ENCODE results near the gene ZNF768.
"Not testable (repeated sequence)": the region's sequence is repeated elsewhere in the genome, so short reads cannot be mapped to it uniquely, and the experiment has no call there.

Gene ZNF768

DNA sequence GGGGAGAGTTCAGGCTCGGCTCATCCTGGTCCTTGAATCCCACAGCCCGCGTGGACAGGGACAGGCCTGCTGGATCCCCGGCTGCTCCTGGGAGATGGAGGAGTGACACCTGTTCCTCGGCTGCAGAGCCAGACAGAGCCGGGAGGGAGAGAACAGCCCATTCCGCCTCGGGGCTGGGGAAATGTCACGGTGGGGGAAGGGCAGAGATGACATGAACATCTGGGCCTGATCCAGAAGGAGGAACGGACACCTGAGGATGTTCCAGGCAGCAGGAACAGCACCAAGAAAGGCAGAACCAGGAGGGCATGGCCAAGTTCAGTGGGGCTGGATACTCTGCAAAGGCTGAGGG, 29.7 kb upstream of the ZNF768 start:
- DNase-seq: no peak

DNA sequence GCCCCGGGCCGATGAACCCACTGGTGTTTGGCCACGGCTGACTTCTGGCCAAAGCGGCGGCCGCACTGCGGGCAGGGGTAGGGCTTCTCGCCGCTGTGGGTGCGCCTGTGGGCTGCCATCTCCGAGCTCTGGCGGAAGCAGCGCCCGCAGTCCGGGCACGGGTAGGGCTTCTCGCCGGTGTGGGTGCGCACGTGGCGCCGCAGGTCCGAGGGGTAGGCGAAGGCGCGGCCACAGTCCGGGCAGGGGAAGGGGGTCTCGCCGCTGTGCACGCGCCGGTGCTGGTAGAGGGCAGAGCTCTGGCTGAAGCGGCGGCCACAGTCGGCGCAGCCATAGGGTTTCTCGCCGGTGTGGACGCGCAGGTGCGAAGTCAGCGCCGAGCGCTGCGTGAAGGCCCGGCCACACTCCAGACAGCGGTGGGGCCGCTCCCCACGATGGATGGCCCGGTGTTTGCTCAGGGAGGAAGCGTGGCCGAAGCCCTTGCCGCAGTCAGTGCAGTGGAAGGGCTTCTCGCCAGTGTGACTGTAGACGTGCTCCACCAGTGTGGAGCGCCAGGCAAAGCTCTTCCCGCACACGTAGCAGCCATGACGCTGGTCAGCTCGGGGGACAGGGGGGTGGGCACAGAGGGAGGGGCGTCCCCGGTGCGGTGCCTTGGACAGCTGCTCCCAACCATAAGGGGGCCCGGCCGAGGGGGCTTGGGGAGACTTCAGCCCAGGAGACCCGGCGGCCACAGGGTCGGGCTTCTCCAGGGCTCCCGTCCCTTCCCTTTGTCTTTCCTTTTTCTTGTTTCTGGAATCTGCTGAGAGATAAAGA, 29.2 kb upstream of the ZNF768 start:
- no peak for DNase-seq

DNA sequence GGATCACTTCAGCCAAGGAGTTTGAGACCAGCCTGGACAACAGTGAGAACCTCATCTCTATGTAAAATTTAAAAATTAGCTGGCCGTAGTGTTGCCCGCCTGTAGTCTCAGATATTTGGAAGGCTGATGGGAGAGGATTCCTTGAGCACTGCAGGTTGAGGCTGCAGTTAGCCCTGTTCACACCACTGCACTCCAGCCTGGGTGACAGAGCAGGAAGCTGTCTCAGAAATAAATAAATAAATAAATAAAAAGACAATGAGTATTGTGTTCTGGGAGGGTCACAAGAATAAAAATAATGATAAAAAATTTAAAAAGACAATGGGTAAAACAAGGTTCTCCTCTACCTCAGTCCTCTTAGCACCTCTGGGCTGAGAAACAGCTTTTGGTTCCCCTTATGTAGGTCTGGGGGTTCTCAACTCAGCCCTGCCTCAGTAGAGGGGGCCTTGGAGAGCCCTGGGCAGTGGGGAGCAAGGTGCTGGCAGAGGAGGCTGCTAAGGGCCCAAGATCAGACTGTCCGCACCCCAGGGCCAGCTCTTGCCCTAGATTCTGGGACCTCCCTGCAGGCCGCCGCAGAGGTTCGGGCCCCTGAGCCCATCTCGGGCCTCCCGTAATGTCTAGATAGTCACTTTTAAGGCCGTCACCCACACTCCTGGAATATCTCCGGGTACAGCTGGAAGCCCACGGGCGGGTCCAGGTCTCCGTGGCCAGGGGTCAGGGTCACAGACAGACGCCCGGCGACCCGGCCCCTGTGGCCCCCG, 28.4 kb upstream of the ZNF768 start:
- no peak for DNase-seq

DNA sequence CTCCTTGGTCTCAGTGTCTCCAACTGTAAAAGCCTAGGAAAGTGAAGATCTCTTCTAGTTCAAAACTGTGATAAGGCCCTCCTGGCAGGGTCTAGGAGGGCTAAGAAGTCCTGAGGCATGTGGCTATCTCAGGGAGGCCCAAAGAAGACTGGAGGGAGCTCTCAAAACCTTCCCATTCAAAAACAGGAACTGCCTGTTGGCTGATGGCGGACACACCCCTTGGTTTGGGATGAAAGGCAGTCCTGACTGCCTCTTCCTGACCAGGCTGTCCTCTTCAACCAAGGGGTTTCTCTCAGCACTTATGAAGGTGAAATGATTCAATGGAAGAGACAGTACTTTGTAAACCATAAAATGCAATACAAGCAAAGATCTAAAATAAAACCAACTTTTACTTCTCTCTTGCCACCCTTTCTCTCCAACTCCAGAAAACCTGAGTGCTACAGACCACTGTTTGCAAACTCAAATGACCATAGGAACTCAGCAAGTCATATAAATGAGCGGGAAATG, 27.1 kb upstream of the ZNF768 start:
- no peak for DNase-seq

DNA sequence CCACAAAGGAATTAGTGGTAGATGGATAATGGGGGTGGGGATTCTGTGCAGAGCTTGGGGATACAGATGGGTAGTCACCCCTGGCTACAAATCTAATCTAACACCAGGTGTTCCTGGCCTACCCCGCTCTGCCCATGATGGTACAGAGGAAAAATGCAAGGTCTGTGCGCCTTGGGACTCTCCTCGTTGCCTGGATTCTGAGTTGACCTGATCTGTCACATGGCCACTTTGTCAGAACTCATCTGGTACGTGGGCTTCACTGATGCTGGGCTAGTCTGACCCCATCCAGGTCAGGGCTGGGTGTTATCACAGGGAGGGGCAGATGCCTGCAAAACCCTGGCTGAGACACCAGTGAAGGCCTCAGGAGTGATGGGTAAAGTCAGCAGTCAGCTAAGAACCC, 26.6 kb upstream of the ZNF768 start:
- no peak for DNase-seq

DNA sequence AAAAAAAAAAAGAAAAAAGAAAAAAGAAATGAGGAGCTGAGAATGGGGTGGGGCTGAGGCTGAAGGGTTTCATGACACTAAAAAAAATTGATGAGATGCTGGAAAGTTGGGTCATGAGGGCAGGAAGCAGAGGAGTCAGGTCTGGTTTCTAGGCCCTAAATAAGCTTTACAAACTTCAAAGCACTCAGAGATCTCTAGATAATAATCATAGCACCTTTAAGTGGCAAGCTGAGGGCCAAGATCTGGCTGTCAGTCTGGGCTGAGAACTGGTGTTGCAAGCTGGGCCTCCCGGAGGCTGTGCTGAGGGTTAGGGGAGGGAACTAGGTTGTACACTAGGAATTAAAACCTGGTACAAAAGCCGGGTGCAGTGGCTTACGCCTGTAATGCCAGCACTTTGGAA, 25.4 kb upstream of the ZNF768 start:
- DNase-seq: no peak

DNA sequence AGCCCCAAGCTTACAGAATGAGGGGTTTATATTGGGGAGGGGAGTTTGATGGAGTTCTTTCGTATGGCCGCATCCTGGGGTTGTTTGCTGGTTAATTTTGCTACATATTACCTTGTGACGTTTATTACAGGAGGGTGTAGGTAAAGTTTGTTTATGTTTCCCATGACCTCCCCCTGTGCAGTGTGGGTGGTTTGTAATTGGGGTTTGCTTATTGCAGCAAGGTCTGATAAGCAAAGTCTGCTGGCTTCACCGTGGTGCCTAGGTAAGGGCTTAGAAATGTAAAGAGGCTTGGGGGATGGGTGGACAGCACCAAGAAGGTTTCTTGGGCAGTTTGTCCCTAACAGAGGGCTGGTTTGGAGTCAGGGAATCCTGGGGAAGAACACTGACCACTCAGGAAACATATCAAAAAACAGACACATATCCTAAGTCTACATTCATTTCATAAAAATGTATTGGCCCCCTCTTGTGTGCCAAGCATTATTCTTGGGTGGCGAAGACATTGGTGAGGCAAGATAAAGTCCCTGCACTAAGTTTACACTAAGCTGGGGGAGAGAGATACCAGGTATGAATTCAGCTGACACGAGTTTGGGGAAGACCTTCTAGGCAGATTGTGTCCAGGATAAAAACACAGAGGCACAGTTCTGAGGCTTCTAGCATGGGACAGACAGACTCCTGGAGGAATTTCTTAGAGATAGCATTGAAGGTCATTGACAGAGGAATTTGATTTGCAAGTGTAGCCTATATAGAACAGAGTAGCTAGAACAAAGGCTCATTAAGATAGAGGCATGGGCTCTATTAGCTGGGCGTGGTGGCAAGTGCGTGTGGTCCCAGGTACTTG, 22.3 kb upstream of the ZNF768 start:
- no peak for DNase-seq

DNA sequence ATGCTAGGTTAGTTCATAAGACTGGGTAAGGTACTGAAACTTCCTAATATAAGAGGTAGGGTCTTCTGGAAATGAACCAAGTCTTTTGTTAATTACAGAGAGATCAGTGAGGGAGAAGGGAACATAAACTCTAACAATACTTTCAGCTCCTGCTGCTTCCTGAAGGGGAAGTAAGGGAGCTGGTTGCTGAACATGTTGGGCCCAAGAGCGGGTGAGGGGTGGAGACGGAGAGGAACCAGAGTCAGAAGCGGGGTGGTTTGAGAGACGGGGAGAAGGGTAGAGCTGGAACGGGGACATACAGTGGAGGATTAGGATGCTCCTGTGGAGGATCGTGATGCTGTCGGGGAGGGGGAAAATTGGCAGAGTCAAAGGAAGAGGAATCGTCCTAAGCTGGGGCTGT, 19.7 kb upstream of the ZNF768 start:
- no peak for DNase-seq

DNA sequence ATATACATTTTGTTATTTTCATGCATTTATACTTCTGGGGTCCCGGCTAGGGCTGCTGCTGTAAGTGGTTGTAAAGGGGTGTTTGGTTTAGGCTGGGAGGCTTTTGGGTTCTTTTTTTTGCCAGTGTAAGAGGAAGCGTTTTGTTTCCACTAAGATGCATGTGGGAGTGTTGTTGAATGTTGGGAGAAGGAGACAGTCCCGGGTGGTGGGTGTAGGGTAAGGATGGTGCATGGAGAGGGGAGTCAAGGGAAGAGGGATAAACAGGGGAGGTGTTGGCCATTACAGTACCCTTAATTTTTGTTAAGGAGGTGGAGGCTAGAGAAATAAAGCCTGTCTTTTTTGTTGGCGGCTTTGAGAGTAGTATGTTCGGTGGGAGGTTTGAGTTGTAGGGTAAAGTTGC, 16.7 kb upstream of the ZNF768 start:
- no peak for DNase-seq

DNA sequence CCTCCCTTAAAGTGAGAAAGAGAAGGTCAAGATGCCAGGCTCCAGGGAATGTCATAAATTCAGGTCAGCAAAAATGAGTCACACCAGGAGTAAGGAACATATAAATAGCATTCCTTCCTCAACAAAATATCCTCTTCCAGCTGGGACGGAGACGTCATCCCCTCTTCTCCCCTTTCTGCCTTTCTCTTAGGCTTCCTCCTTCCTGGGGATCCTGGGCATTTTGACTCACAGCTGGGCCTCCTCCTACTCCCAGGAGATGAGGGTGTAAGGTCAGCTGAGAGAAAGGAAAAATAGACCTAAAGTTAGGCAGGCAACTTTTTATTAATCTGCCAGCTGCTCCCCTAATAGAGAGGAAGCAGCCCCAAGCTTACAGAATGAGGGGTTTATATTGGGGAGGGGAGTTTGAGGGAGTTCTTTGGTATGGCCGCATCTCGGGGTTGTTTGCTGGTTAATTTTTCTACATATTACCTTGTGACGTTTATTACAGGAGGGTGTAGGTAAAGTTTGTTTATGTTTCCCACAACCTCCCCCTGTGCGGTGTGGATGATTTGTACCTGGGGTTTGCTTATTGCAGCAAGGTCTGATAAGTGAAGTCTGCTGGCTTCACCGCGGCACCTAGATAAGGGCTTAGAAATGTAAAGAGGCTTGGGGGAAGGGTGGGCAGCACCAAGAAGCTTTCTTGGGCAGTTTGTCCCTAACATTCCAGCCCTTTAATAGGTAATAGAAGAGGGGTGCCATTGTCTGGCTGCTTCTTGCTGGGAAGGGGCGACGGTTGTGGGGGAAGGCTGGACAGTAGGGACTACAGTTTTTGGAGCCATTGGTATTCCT, 15.3 kb upstream of the ZNF768 start:
- DNase-seq: no peak

DNA sequence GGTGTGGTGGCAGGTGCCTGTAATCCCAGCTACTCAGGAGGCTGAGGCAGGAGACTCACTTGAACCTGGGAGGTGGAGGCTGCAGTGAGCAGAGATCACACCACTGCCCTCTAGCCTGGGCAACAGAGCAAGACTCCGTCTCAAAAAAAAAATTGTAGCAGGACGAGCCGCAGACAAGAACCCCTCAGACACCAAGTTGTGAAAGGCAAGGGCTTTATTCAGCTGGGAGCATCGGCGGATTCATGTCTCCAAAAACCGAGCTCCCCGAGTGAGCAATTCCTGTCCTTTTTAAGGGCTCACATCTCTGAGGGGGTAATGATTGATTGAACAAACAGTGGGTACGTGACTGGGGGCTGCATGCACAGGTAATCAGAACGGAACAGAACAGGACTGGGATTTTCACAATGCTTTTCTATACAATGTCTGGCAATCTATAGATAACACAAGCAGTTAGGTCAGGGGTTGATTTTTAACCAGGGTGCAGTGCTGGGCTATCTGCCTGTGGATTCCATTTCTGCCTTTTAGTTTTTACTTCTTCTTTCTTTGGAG, 14.6 kb upstream of the ZNF768 start:
- DNase-seq: not testable (repeated sequence)

DNA sequence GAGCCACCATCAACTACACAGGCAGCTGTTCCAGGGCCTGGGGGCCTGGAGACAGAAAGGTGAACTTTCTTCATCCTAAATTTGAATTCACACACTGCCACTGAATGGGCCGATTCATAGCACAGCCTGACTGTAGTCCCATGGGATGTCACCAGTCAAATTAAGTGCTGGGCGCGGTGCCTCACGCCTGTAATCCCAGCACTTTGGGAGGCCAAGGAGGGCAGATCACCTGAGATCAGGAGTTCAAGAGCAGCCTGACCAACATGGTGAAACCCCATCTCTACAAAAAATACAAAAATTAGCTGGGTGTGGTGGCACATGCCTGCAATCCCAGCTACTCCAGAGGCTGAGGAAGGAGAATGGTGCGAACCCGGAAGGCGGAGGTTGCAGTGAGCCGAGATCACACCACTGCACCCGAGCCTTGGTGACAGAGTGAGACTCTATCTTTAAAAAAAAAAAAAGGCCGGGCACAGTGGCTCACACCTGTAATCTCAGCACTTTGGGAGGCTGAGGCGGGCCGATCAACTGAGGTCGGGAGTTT, 13.7 kb upstream of the ZNF768 start:
- DNase-seq: not testable (repeated sequence)

DNA sequence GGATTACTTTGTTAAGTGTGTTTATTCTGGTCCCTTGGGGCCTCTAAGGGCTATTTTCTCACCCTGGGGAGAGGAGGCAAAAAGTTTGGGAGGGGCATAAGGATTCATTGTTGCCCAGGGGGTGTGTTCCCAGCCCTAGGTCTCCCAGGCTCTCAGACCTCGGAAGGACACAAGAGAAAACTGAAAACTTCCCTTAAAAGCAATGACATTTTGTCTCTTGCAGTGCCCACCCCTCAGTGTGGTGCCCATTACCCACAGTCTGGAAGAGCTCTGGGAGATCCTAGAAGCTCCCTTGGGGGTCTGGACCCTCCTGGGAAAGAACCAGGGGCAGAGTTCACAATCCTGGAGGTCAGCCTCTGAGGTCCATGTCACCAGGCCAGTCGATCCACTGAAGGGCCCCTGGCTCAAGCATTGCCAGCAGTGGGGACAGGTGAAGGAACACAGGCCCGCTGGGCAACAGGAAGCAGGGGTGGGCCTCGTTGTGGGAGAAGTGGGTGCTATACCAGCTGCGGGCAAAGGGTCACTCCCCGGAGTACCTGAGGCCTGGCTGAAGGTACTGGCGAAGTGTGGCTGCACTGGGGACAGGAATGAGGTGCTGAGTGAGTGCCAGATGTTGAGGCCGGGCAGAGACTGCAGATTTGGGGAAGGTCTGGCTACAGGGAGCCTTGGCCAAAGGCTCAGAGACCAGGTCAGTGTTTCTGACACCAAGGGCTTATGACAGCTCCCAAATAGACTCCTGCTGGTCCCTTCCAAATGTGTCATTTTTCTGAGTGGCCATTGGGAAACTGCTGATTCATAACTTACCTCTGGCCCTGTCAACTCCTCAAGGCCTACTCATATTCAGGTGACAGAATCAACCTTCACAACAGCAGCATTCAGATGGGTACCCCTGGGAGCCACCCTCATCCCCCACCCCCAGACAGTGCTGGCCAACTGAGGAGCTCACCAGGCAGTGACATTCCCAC, 12.9 kb upstream of the ZNF768 start:
- DNase-seq: no peak

DNA sequence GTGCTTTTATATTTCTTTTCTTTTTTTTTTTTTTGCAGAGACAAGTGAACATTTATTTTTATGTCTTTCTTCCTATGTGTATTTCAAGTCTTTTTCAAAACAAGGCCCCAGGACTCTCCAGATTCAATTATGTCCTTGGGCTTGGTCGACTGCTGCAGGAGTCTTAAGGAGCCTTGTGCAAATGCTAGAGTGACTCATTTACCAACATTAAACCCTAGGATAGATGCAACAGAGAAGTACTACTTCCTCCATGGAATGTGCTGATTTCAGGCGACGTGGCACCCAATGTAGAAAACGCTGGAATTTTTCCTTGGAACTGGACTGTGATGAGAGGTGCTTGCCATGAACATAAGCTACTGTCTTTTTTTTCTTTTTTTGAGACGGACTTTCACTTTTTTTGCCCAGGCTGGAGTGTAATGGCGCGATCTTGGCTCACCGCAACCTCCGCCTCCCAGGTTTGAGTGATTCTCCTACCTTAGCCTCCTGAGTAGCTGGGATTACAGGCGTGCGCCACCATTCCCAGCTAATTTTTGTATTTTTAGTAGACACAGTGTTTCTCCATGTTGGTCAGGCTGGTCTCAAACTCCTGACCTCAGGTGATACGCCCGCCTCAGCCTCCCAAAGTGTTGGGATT, 10.1 kb upstream of the ZNF768 start:
- not testable (repeated sequence) for DNase-seq

DNA sequence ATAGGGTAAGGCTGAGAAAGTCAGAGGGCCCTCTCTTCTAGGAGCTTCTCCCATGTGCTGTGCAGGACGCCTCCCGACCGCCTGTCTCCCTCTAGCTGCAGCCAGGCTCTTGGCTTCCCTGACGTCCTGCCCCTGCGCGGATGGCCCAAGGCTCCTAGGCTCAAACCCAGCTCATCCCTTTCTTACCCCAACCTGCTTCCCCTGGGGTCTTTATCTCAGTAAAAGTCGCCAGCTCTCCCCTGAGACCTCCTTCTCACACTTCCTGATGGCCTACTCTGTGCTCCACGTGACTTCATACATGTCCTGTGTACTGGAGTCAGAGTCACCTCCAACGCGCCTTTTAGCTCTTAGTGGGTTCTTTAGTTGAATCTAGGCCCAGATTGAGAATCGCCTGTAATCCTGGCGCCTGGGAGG, 9.4 kb upstream of the ZNF768 start:
- DNase-seq: peak in 34 of 51 donors; percentile 5 to 61 (median 34)

DNA sequence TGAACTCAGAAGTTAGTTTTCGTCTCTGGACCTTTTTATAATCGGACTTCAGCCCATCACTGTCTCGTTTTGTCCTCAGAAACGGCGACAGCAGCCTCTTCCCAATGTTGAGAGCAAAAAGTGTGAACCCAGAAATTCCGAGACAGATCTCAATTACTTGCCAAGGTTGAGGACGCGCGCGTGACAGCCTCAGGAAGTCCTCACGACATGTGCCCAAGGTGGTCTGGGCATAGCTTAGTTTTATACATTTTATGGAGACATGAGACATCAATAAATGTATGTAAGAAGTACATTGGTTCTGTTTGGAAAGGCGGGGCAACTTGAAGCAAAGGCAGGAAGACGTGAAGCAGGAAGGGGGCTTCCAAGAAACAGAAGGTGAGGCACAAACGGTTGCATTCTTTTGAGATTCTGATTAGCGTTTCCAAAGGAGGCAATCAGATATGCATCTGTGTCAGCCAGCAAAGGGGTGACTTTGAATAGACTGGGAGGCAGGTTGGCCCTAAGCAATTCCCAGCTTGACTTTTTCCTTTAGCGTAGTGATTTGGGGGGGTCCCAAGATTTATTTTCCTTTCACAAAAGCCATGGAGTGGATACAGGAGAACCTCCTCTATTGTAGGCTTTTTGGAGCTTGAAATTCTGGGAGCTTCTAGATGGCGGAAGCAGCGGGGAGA, 8.9 kb upstream of the ZNF768 start:
- no peak for DNase-seq

DNA sequence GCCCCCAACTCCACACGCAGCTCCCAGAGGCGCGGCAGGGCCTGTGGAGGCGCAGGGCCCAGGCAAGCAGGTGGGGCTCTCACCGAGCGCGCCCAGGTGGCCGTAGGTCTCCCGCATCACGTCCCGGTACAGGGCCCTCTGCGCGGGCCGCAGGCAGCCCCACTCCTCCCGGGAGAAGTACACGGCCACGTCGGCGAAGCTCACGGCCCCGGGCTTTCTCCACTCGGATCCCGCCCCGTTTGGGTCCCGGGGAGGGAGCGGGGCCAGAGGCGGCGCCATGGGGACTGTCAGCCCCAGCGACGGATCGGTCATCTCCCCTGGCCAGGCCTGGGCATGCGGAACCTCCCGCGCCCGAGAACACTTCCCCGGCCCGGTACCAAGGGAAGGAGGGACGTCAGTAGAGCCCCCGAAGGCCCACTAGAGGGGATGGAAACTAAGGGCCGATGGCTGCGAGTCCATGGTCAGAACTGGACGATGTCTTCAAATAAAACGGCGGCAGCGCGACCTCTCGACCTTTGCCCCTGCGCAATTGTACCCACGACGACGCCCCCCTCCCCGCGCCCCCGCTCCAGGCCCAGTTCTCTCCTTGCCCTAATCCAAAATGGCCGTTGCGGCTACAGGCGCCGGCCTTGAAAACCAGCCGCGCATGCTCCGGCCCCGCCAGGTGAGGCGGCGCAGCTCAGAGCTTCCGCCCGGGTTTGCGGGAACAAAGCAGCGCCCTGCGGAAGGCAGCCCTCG, 8.2 kb upstream of the ZNF768 start, which contains the start of gene ZNF747:
TSS of gene ZNF747 (minus strand) at position 491 of the 738 bp plus-strand sequence. CDS start at position 312, 179 bp downstream.
- peak; percentile 66 to 97 (median 91) for DNase-seq

Data from hypothalamus (tissue), 51 donors.